HG03097 (cell line): Measurements from ENCODE around the gene CELF4.

Experiments used
- ATAC-seq: cut with Tn5 transposase; IDR thresholded peaks from one replicate; pipeline ENCODE4 v1.9.1; 2021; ENCODE audit not compliant: unreplicated experiment, low FRiP score

CELF4 gene

DNA sequence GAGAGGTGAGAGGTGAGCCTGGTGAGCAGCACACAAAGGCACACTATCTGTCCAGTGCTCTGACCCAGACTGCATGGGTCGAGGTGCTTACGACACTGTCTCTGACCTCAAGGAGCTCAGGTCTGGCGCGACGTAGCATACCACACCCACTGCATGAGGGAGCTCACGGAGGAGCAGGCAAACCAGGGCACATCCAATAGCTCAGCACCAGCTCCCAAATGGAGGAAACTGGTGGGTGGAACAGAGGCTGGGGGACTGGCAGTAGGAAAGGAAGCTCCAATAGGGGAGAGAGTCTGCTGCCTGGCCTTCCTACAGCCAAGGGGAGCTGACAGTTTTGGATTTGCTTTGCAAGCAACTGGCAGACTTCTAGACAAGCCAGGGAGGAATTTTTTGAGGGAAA, 36.3 kb downstream of the CELF4 start:
- no peak for ATAC-seq

DNA sequence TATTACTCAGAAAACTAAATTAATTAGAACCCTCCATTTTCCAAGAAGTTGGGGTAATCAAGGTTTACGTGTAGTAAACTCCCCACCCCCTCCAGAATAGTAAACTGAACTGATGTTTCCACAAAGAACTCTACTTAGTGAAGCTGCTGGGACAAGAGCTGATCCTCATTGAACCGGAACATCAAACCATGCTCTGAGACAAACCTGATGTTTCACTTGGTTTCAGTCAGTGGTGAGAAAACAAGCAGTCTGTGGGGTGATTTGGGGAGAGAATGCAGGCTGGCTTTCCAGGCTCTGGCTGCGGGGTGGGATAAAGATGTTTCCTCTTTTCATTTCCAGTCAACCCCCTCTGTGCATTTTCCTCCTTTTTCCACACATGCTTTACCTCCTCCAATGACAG, 38.2 kb downstream of the CELF4 start:
- no peak for ATAC-seq

DNA sequence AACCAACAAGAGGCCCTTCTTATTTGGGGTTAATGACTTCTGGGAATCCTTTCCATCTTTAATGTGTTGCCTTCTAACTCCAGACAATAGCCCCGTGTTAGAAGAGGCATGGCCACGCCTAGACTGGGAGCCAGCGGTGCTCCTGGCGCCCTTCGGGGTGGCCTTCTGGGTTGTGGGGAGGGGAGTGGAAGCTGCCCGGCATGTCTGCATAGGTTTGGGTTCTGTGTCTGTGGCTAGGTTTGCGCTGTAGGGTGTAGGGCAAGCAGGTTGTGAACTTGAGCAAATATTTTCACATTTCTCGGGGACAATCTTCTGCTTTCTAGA, 40.4 kb downstream of the CELF4 start:
- no peak for ATAC-seq

DNA sequence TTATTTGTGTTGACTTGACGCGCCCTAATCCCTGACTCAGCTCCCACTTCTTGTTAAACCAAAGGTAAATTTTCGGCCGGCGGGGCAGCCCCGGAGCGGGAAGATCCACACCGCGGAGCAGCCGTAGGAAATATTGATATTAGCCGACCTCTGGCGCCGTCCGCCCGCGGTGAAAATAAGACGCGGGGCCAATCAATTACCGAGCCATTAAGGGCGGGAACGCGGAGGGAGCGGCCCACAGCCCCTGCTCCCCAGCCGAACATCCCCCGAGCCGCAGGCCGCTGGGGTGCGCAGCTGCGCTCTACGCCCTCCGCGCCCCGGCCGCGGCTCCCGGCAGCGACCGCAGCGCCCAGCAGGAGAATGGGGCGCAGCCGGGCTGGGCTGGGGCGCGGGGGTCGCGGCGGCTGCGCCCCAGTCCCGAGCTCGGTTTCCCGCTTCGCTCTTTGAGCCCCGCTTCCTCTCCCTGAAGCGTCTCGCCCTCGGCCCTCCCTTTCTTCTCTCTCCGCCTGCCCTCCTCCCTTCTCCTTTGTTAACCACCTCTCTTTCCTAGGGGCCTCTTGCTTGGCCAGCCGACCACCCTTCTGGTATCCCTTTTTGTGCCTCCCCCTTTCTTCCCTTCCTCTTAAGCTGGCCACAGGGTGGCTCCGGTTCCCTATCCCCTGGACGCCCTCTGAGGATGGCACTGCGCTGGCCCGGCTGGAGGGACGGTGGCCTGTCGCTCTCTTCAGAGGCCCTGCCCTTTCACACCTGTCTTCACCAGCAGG, 40.9 kb downstream of the CELF4 start:
- no peak for ATAC-seq

DNA sequence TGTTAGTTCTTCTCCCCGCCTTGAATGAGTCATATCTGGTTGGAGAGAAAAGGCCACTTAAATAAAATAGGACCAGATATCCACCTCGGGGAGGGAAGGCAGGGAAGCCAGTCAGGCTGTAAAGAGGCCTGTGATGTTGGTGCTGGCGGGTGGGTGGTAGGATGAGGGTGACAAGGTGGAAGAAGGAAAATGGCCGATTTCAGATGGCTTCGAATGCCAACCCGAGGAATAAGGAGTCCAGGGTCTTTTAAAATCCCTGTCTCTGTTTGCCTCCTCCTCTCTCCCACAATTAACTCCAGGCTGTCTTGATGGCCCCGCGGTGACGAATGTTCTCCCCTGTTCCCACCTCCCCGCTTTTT, 41.5 kb downstream of the CELF4 start:
- no peak for ATAC-seq

DNA sequence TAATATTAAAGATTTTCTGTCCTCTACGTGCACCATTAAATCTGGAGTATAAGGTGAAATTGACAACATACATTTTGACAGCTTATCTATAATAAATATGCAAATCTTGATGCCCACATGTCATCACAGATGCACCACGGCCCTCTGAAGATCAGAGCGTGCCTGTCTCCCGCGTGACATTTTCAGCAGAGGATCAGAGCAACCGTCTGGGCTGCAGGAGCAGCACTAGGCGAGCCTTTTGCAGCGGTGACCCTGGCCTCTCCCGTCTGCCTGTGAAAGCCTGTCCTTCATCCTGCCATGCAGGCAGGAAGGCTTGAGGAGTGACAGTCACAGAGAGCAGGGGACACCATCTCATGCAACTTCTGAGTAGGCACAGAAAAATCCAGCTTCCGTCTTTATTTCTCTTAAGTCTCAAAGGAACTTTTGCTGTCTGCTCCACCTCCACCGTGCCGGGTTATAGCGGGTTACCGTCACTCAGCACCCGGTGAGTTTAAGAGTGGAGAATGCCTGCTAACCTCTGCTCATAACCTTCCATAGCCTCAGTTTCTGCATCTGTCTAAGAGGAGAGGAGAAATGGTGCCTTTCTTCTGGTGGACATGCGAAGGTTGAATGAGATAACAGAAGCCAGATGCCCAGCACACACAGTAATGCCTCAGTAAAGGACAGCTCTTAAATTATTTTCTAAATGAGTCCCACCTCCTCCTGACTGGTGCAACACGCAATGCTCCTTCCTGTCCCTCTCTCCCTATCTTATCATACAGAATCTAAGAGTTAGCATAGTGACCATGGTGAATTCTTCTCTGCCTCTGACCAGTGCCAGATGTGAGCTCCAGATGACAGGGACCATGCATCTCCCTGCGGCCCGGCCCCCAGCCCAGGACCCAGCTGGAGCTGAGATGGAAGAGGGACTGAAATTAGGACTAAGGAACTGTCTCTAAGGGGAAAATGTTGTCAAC, 43.8 kb downstream of the CELF4 start:
- ATAC-seq: no peak

DNA sequence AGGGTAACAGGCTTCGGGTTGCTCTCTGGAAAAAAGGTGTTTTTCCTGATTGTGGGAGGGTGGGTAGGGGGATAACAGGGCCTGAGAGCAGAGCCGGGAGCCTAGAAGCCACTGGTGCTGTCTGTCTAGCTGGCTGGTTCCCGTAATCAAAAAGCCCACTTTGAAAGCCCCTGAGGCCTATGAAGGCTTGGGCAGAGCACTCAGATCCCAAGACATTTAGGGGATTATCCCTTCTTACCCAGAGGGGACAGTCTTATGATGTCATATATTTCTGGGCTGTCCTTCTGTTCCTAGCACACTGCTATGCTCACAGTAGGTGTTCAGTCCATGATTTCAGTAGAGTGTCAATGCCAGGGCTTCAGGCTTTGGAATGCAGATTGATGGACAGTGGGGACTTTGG, 45.1 kb downstream of the CELF4 start:
- no peak for ATAC-seq

DNA sequence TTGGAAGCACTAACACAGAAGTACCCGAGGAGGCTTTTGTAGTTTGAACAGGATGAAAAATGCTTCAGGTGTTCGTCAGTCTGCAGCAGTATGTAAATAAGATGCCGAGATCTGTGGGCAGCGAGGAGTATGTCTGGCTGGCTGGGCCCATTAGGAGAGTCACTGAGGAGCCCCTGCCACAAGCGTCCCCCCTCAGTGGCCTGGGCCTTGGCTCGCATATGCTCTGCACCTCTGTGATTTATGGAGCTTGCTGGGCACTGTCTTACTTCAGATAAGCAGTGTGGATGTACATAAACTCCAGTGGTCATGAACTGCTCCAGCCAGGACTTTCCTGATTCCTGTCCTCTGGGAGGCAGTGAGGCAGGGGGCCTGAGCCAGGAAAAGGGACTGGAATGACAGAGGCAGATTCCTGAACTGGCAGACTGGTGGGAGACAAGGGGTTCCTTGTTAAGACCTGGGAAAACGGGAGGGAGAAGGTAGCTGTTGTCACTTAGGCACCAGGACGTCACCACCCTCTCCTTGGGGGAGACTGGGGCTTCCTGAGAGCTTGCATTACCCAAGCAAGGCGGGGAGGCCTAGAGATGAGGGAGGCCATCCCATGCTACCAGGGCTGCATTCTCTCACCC, 46.0 kb downstream of the CELF4 start:
- ATAC-seq: no peak

DNA sequence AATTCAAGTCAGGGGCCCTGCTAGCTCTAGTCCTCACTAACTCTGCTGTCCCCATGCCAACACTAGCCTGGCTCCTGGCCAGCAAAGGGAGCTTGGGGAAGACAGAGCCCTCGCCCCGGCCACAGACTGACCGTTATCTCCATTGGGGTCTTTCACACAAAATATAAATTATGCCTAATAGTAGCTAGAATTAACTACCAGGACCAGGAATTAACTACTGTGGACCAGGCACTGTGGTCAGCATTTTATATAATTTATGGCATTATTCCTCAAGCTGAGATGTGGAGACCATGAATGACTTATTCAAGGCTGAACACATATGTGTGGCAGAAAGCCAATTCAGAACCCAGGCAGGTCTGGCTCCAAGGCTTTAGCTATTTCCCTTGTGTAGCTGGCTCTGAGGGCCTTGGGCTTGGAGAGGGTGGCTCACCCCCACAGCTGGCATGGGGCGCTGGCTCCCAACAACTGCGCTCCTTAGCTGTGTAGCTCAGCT, 49.2 kb downstream of the CELF4 start:
- no peak for ATAC-seq

DNA sequence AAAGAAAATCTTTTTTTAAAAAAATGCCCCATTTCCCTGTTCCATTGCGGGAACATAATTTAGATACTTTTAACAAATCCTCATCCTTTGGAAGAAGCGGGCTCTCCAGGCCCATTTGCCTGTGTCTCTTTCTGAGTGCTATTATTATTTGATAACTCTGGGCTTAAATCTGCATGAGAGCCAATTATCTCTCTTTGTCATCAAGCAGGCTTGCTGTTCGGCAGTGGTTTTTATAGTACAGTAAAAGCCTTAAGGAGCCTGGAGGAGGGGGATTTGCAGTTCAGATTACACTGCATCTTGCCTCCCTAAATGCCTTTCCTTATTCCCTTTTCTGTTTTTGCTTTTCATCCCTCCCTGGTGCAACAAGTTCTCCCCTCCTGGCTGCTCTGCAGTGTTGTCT, 50.6 kb downstream of the CELF4 start:
- ATAC-seq: no peak

DNA sequence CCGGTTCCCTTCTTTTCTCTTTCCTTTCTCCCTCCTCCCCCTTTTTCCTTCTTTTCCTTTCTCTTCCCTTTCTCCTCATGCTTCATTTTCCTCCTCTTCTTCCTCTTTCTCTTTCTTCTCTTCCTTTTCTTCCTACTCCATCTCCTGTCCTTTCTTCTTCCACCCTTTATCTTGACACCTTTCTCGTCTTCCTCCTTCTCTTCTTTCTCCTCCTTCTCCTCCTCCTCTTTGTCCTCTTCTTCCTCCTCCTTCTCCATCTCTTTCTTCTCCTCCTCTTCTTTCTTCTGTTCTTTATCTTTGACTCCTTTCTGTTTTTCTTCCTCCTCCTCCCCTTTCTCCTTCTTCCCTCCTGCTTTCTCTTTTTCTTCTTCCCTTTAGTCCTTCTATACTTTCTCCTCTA, 53.2 kb downstream of the CELF4 start:
- no peak for ATAC-seq

DNA sequence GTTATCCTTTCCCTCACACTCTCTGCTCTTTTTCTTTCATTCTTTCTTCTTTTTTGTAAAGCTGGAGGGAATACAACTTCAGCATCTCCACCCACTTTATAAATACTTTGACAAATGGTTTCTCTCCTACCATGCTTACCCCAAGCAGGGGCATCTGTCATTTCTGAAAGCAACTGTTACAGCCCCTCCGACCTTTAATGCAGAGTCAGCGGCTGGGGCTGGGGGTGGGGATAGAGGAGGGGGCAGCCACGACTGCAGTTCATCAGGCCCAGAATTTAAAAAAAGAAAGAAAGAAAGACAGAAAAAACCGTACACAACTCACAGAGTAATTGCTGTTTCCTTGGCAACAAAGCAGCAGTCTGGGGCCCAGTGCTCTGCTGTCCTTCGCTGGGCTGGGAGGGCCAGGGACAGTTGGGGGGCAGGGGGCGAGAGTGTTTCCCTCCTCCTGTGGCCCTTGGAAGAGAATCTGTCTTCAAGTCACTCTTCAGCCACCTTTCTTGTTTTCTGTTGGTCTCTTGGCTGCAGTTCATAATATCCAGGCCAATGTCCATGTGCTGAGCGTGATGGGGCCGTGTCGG, 53.8 kb downstream of the CELF4 start:
- no peak for ATAC-seq

DNA sequence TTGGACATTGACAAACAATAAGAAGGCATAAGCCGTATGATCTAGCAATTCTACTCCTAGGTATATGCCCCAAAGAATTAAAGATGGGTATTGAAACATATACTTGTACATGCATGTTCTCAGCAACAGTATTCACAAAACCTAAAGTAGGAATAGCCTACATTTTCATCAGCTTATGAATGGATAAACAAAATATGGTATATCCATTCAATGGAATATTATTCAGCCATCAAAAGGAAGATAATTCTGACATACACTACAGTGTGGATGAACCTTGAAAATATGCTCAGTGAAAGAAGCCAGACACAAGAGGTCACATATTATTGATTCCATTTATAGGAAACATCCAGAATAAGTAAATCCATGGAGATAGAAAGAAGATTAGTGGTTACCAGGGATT, 56.0 kb downstream of the CELF4 start:
- no peak for ATAC-seq

DNA sequence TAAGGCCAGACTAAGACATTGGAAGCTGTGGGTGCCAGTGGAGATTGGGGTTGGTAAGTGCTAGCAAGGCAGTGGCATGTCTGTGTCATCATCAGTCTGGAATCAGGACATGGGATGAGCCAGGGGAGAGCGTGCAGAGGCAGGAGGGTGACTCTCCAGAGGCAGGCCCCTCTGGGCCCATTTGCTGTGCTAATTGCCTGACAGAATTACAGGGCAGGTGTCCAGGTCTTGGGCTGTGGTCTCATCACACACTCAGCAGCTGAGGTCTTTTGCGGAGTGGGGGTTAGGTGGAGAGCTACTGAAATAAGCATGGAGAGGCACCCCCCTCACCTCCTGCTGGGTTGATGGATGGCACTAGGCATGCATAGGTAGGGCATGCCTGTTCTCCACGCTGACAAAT, 57.4 kb downstream of the CELF4 start:
- ATAC-seq: no peak

DNA sequence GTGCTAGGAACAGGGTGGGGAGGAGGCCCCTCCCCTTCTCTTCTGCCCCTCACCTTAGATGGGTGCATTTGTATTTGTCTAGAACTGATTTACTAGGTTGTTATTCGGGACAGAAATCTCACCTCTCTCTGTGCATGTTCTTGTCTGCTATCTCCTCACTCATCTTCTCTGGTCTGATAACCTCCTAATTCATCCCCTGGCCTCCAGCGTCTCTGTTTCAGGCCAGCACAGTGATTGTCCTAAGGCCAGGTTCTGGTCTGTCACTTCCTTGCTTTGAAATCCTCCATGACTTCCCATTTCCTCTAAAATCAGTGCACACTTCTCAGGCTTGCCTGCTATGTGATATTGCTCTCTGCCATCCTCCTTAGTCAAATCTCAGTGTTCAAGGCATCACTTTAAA, 58.4 kb downstream of the CELF4 start:
- ATAC-seq: no peak

DNA sequence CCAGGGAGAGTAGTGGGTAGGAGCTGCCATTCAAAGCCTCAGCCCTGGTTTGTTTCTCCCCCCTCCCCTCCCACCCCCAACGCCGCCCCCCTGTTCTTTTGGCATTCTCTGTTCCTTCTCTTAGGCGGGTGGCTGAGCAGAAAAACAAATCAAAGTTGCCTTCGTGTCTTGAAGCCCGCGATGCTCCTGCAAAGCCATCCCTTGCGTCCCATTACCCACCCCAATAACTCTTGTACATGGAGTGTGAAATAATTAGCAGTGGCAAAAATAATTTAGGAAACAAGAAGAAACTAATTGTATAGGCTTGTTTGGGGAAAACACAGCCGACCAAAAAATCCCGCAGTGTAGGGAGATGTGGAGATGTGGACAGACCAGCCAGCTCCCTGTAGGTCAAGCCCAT, 59.6 kb downstream of the CELF4 start:
- no peak for ATAC-seq

DNA sequence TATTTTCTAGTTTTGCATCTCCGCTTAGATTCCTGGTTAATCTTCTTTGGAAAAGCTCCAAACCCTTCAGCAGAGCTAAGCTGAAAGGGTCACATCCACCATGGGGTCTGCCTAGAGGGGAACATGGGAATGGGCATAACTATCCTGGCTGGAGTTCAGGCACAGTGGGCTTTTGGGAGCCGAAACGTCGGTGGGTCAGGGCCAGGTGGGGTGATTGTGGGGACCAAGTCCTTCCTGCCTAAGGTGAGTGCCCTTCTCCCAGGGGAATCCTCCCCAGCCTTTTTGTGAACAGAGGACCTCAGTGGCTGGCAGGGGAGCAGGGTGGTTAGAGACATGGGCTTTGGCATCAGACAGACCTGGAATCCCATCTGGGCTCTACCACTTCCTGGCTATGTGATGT, 60.3 kb downstream of the CELF4 start:
- no peak for ATAC-seq

DNA sequence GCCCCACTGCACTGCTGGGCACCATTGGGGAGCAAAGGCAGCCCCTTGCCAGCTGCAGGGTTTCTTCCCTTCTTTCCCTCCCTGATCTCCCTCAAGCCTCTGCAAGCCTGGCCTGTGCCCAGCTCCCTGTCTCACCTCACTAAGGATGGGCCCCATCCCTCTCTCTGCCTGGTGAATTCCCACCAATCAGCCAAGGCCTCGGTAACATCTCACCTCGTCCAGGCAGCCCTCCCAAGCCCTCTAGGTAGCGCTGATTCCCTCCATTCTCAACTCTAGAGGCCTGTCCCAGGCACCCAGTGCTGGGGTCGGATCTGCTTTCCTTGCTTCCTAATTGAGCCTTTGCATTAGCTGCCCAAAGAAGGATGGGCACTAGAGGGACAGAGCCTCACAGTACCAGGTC, 63.0 kb downstream of the CELF4 start:
- ATAC-seq: no peak

DNA sequence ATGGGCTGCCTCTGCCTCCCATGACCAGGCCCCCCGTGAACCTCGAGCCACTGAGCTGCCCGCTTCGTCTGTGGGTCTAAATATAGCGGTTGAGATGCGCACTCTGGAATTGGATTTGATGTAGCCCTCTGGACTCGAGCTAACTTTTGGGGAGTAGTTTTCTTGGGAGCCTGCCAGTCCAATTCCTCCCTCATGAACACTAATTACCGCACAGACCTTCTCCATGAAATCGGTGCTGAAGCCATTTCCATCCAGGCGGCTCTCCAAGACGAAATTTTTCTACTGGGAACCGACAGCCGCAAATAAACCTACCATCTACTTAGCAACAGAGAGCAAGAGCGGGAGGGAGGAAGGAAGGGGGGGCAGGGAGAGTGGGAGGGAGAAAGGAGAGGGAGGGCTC, 63.6 kb downstream of the CELF4 start:
- no peak for ATAC-seq

DNA sequence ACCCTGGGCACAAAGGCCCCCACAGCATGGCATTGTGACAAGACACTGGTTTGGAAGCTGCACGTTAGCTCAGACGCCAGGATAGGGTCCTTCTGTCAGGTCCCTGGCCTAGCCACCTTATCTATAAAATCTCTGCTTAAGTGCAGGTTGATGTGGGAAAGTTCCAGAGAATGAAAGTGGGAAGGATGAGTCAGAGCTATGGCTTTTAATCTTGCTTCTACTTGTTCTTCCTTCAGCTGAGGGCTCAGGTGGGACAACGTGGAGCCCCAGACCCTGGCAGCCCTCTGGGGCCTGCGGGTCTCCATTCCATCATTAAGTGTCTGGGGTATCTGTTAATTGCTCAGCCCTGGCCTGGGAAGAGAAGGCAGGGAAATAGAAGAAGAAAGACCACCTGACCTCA, 64.5 kb downstream of the CELF4 start:
- no peak for ATAC-seq

DNA sequence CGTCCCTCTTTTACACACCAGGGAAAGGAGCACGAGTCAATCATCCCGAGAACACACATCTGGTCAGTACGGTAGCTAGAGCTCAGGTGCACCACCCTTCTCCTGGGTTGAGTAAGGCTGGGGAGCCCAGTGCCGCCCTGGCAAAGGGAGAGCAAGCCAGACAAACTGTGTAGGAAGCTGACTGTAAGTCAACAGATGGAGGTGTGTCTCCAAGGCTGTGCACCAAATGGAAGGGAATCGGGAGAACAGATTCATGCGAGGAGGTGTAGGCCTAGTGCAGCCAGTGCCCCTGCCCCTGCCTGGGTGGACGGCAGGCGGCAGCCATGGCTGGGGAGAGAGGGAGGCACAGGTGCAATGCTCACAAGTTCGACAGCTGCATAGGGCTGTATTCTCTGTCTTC, 65.7 kb downstream of the CELF4 start:
- no peak for ATAC-seq
